Karpas-422 (cell line): Measurements from ENCODE around the gene MALSU1. TPM values are rescaled to one million over a fixed set of nuclear protein-coding genes. Genes with fewer than 3 reads are reported as not detected.

Experiments used
- DNase-seq: peaks from one replicate; pipeline ENCODE4 v3.0.0-alpha.2; 2015
- H2AFZ ChIP-seq: fragments of 200-600 bp; sonication (generic); 2 replicates; pipeline ENCODE4 v1.6.1; 2014; ENCODE audit warnings: antibody characterized with exemption, low read length, mixed read lengths
- H3K27ac ChIP-seq: fragments of 200-600 bp; sonication (generic); 2 replicates; pipeline ENCODE4 v1.5.1; 2014; ENCODE audit warnings: mild to moderate bottlenecking, low read length, moderate library complexity
- H3K27me3 ChIP-seq: fragments of 200-600 bp; sonication (generic); 2 replicates; pipeline ENCODE4 v1.6.1; 2014; ENCODE audit warnings: low read length, mixed read lengths
- H3K36me3 ChIP-seq: fragments of 200-600 bp; sonication (generic); 2 replicates; pipeline ENCODE4 v1.6.1; 2014; ENCODE audit warnings: low read length, mixed read lengths; ENCODE audit not compliant: insufficient read depth
- H3K4me1 ChIP-seq: fragments of 200-600 bp; sonication (generic); 2 replicates; pipeline ENCODE4 v1.6.1; 2014; ENCODE audit warnings: mild to moderate bottlenecking, low read length, mixed read lengths
- H3K4me2 ChIP-seq: fragments of 200-600 bp; sonication (generic); 2 replicates; pipeline ENCODE4 v1.6.1; 2014; ENCODE audit warnings: low read length, low read depth, mild to moderate bottlenecking; ENCODE audit not compliant: poor library complexity, severe bottlenecking
- H3K4me3 ChIP-seq: fragments of 200-600 bp; sonication (generic); 2 replicates; pipeline ENCODE4 v1.5.1; 2014; ENCODE audit warnings: mild to moderate bottlenecking, antibody characterized with exemption, low read length, mixed read lengths
- H3K79me2 ChIP-seq: fragments of 200-600 bp; sonication (generic); 2 replicates; pipeline ENCODE4 v1.6.1; 2014; ENCODE audit warnings: mild to moderate bottlenecking, low read length, mixed read lengths
- H3K9ac ChIP-seq: fragments of 200-600 bp; sonication (generic); 2 replicates; pipeline ENCODE4 v1.6.0; 2014; ENCODE audit warnings: low read length
- H3K9me2 ChIP-seq: fragments of 200-600 bp; sonication (generic), shearing (Covaris generic); replicated peaks from 2 replicates; pipeline ENCODE4 v1.6.0; 2014; ENCODE audit warnings: mild to moderate bottlenecking, low read length, moderate library complexity; ENCODE audit not compliant: insufficient read depth
- H3K9me3 ChIP-seq: fragments of 300-700, 200-600 bp; sonication (generic); 2 replicates; pipeline ENCODE4 v1.6.1; 2014; ENCODE audit warnings: low read length, mixed read lengths
- H4K20me1 ChIP-seq: fragments of 200-600 bp; sonication (generic); 2 replicates; pipeline ENCODE4 v1.6.1; 2014; ENCODE audit warnings: mild to moderate bottlenecking, antibody characterized with exemption, low read length, low read depth; ENCODE audit not compliant: insufficient read depth
- total RNA-seq: library from RNA; depleted of rRNA; stranded (reverse); fragments of >200 nt; shearing (Covaris generic); gene quantifications from 2 replicates; pipeline ENCODE4 v1.2.3, GENCODE V29; 2014; ENCODE audit warnings: low replicate concordance; rRNA removed

Gene MALSU1
- 92.2 and 169 TPM in 2 replicates for total RNA-seq

GRCh38 chr7:23298885-23299769 is at the start of gene MALSU1:
MALSU1 (plus strand) TSS chr7:23299339; CDS start chr7:23299353, 14 bp downstream.
- peaks cover 18% of the 10 kb centered on the region for H3K4me1 ChIP-seq
- H3K9me3 ChIP-seq = no peaks in the 10 kb centered on the region
- H3K79me2 ChIP-seq = peaks cover 47% of the 10 kb centered on the region
- H2AFZ ChIP-seq = peak within 1 kb of the TSS; percentile 83
- H3K9me2 ChIP-seq = no peaks in the 10 kb centered on the region
- peak; percentile 100 for DNase-seq
- peak within 1 kb of the TSS; percentile 72 for H3K4me3 ChIP-seq
- H3K27ac ChIP-seq = peak within 1 kb of the TSS; percentile 58
- H3K27me3 ChIP-seq = no peaks in the 10 kb centered on the region
- H4K20me1 ChIP-seq = peaks cover 10% of the 10 kb centered on the region; the same call in 1 of the 2 replicates
- H3K36me3 ChIP-seq = peaks cover 8% of the 10 kb centered on the region; the same call in 1 of the 2 replicates
- peak within 1 kb of the TSS; percentile 69 for H3K4me2 ChIP-seq
- H3K9ac ChIP-seq = peak within 1 kb of the TSS; percentile 92

- Histone ChIP-seq H3K27me3 (peaks cover 5% of the 10 kb centered on the region; the same call in 1 of the 2 replicates), H3K4me3 (no peak overlapping the region), H3K9me3 (no peaks in the 10 kb centered on the region; the same call in 1 of the 2 replicates), H3K4me1 (no peaks in the 10 kb centered on the region), H2AFZ (no peak overlapping the region), H3K9me2 (no peaks in the 10 kb centered on the region), H3K9ac (no peak overlapping the region), H3K4me2 (no peak overlapping the region), H3K36me3 (no peaks in the 10 kb centered on the region), H3K27ac (no peak overlapping the region), H3K79me2 (no peaks in the 10 kb centered on the region), H4K20me1 (no peaks in the 10 kb centered on the region)
- DNase-seq = no peak
These were observed 49.7 kb upstream of the MALSU1 start for GRCh38 chr7:23249486-23249885.

- Histone ChIP-seq H3K36me3 (no peaks in the 10 kb centered on the region), H4K20me1 (no peaks in the 10 kb centered on the region), H3K9me2 (no peaks in the 10 kb centered on the region), H3K27ac (no peak overlapping the region), H3K79me2 (no peaks in the 10 kb centered on the region), H3K4me1 (no peaks in the 10 kb centered on the region), H2AFZ (no peak overlapping the region), H3K4me3 (no peak overlapping the region), H3K4me2 (no peak overlapping the region), H3K27me3 (peaks cover 5% of the 10 kb centered on the region; the same call in 1 of the 2 replicates), H3K9me3 (no peaks in the 10 kb centered on the region; the same call in 1 of the 2 replicates), H3K9ac (no peak overlapping the region)
- no peak for DNase-seq
These were observed 45.0 kb upstream of the MALSU1 start for GRCh38 chr7:23254051-23254681.

GRCh38 chr7:23256731-23257130 is 42.4 kb upstream of the MALSU1 start:
- Histone ChIP-seq H3K9me2 (no peaks in the 10 kb centered on the region), H4K20me1 (no peaks in the 10 kb centered on the region), H3K27ac (no peak overlapping the region), H2AFZ (no peak overlapping the region), H3K4me3 (no peak overlapping the region), H3K4me2 (no peak overlapping the region), H3K36me3 (no peaks in the 10 kb centered on the region), H3K4me1 (no peaks in the 10 kb centered on the region), H3K9me3 (no peaks in the 10 kb centered on the region; the same call in 1 of the 2 replicates), H3K27me3 (no peaks in the 10 kb centered on the region), H3K79me2 (no peaks in the 10 kb centered on the region), H3K9ac (no peak overlapping the region)
- no peak for DNase-seq

- no peaks in the 10 kb centered on the region for H3K36me3 ChIP-seq
- no peaks in the 10 kb centered on the region for H3K79me2 ChIP-seq
- no peaks in the 10 kb centered on the region for H3K9me3 ChIP-seq
- no peak overlapping the region for H2AFZ ChIP-seq
- DNase-seq = no peak
- H3K27me3 ChIP-seq = no peaks in the 10 kb centered on the region
- H3K27ac ChIP-seq = no peak overlapping the region
- H3K9ac ChIP-seq = no peak overlapping the region
- no peak overlapping the region for H3K4me3 ChIP-seq
- peaks cover 3% of the 10 kb centered on the region for H3K4me1 ChIP-seq
- H3K9me2 ChIP-seq = no peaks in the 10 kb centered on the region
- no peaks in the 10 kb centered on the region for H4K20me1 ChIP-seq
- no peak overlapping the region for H3K4me2 ChIP-seq
These were observed 38.8 kb upstream of the MALSU1 start for GRCh38 chr7:23260371-23260770.

- no peaks in the 10 kb centered on the region for H3K9me2 ChIP-seq
- H3K36me3 ChIP-seq = no peaks in the 10 kb centered on the region
- H3K27ac ChIP-seq = no peak overlapping the region
- H3K27me3 ChIP-seq = no peaks in the 10 kb centered on the region
- H3K4me3 ChIP-seq = no peak overlapping the region
- H3K9me3 ChIP-seq = no peaks in the 10 kb centered on the region
- H3K9ac ChIP-seq = no peak overlapping the region
- H3K79me2 ChIP-seq = no peaks in the 10 kb centered on the region
- H2AFZ ChIP-seq = no peak overlapping the region
- no peaks in the 10 kb centered on the region for H4K20me1 ChIP-seq
- peak overlapping the region; percentile 47 for H3K4me2 ChIP-seq
- H3K4me1 ChIP-seq = peaks cover 3% of the 10 kb centered on the region
- DNase-seq = peak; percentile 85
These were observed 37.2 kb upstream of the MALSU1 start for GRCh38 chr7:23261843-23262452.

- no peak for DNase-seq
- Histone ChIP-seq H3K4me3 (no peak overlapping the region), H3K27ac (no peak overlapping the region), H3K9ac (no peak overlapping the region), H3K27me3 (no peaks in the 10 kb centered on the region), H3K9me2 (no peaks in the 10 kb centered on the region), H3K9me3 (no peaks in the 10 kb centered on the region), H3K4me1 (peaks cover 3% of the 10 kb centered on the region), H3K79me2 (no peaks in the 10 kb centered on the region), H4K20me1 (no peaks in the 10 kb centered on the region), H2AFZ (0 out of 2 replicates have a peak overlapping the region, but pooled peaks have one; percentile 9), H3K36me3 (no peaks in the 10 kb centered on the region), H3K4me2 (no peak overlapping the region)
These were observed 34.2 kb upstream of the MALSU1 start for GRCh38 chr7:23264916-23265458.
